Measurements from ENCODE around the gene BPIFB3. TPM values are rescaled to one million over a fixed set of nuclear protein-coding genes. Genes with fewer than 3 reads are reported as not detected.

The BPIFB3 gene, protein sequence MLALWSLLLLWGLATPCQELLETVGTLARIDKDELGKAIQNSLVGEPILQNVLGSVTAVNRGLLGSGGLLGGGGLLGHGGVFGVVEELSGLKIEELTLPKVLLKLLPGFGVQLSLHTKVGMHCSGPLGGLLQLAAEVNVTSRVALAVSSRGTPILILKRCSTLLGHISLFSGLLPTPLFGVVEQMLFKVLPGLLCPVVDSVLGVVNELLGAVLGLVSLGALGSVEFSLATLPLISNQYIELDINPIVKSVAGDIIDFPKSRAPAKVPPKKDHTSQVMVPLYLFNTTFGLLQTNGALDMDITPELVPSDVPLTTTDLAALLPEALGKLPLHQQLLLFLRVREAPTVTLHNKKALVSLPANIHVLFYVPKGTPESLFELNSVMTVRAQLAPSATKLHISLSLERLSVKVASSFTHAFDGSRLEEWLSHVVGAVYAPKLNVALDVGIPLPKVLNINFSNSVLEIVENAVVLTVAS
- not detected for total RNA-seq

DNA sequence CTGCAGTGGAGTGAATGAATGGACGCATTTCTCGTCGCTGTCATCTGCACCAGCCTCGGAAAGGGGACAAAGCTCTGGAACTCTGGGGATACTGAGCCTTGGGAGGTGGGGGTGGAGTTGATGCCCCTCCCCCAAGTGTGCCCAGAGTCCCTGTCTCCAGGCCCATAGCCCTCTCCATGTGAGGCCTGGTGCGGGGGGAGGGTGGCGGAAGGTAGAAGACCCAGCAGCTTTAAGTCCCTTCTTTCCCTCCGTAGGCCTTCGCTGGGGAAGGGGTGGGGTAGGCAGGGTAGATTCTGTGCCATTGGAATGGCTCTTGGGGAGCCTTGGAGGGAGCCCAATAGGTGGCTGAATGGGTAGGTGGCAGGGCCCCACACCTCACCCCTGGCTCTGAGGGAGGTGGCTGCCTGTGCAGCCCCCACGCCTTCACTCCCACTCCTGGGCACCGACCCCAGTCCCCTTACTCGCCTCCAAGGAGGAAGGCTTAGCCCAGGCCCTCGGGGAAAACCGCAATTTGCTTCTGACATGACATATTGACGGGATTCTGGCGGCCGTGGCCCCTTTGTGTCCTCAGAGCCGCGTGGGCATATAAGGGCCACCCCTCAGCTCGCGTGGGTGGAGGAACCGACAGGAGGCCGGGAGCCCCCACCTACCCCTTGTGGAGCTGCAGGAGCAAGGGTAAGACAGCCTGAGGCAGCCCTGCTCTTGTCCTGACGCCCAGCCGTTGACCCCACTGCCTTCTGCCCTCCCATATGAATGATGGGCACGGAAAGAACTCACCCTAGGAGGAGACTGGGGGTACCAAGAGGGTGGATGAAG lies at the start of gene BPIFB3:
BPIFB3 (plus strand) TSS at position 613 of the 816 bp plus-strand sequence. CDS start 1,533 bp downstream, outside the sequence.
- Histone ChIP-seq H3K9me3 (no peaks in the 10 kb centered on the region), H3K27ac (no peak within 1 kb of the TSS), H3K27me3 (no peaks in the 10 kb centered on the region), H3K4me3 (no peak within 1 kb of the TSS), H3K4me1 (no peaks in the 10 kb centered on the region), H3K36me3 (replicated peaks in 1 of 2; ENCODE audit: insufficient read depth in 1 of 2, low read depth in 2 of 2) (no peaks in the 10 kb centered on the region)
- no peak for TF ChIP-seq POLR2A (IDR thresholded peaks at IDR 0.05)
- TF ChIP-seq CTCF (IDR thresholded peaks at IDR 0.05), result no peak
- intact Hi-C loops (cut with DNase I), result no loop called here
- ATAC-seq, result no peak
- no peak for DNase-seq
- 67 to 79% methylated on average over 8 to 24 of the region's 25 CpGs for WGBS, 2 donors

DNA sequence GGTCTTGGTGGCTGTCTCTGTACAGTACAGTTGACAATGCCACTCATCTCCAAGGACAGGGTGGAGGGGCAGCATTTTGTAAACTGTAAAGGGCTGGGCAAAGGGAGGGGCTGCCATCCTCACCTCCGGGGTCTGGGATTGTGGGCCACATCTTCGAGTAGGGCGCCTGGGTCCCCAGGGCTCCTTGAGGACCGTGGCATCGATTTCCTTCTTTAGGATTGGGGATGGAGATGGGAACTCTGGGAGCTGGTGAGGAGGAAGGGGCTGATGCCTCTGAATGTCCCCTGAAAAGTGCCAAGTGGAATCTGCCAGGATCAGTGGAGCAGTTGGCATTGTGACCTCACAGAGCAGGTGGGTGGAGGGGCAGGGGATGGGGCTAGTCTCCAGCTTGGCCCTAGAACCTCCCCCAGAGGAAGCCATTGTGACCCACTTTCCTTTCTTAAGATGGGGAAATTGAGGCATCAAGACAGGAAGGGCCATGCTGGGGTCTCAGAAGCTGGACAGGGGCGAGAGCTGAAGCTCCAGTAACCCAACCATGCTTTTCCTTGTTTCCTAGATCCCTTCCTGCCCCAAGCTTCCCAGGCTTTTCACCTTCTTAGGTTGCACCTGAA lies 49.5 kb upstream of the BPIFB3 start, which contains the start of gene SUN5:
SUN5 (minus strand) TSS at position 293 of the 611 bp plus-strand sequence; CDS start at position 200, 93 bp downstream.
- Histone ChIP-seq H3K27ac (no peak within 1 kb of the TSS), H3K4me3 (no peak within 1 kb of the TSS), H3K27me3 (no peaks in the 10 kb centered on the region), H3K4me1 (no peaks in the 10 kb centered on the region), H3K9me3 (no peaks in the 10 kb centered on the region), H3K36me3 (replicated peaks in 1 of 2; ENCODE audit: insufficient read depth in 1 of 2, low read depth in 2 of 2) (no peaks in the 10 kb centered on the region)
- no peak for DNase-seq
- TF ChIP-seq POLR2A (IDR thresholded peaks at IDR 0.05), result no peak
- WGBS, 2 donors, result 51 to 61% methylated on average over 6 of the region's 6 CpGs
- intact Hi-C loops (cut with DNase I), result no loop called here
- ATAC-seq, result no peak

DNA sequence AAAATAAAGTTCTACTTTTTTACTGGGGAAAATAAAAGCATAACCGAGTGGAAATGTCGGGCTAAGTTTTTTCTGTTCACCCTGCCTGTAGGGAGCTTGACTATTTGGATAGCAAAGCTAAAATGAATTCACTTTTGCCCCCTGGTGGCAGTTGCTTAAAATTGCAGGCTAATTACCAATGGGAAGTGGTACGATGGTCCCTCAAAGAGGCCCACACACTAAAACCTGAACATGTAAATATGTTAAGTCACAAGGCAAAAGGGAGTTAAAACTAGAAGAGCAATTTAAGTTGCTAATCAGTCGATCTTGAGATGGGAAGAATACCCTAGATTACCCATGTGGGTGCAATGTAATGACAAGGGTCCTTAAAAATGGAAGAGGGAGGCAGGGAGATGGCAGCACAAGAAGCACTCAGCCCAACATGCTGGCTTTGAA lies 48.6 kb upstream of the BPIFB3 start:
- 49 to 56% methylated on average over 4 of the region's 4 CpGs for WGBS, 2 donors
- no peak overlapping the region for H3K4me3 ChIP-seq
- no peaks in the 10 kb centered on the region for H3K36me3 ChIP-seq (replicated peaks in 1 of 2; ENCODE audit: insufficient read depth in 1 of 2, low read depth in 2 of 2)
- no peaks in the 10 kb centered on the region for H3K4me1 ChIP-seq
- H3K27ac ChIP-seq, result no peak overlapping the region
- ATAC-seq (no peak), DNase-seq (no peak)
- intact Hi-C loops (cut with DNase I), result no loop called here
- H3K27me3 ChIP-seq, result no peaks in the 10 kb centered on the region
- TF ChIP-seq CTCF (IDR thresholded peaks at IDR 0.05) (peak in 1 of 7 experiments; percentile 15), POLR2A (IDR thresholded peaks at IDR 0.05) (no peak)
- H3K9me3 ChIP-seq, result no peaks in the 10 kb centered on the region

GRCh38 chr20:33005908-33006775 lies 47.6 kb upstream of the BPIFB3 start:
- intact Hi-C loops (cut with DNase I), result no loop called here
- H3K36me3 ChIP-seq (replicated peaks in 1 of 2; ENCODE audit: insufficient read depth in 1 of 2, low read depth in 2 of 2), result no peaks in the 10 kb centered on the region
- no peak overlapping the region for H3K4me3 ChIP-seq
- DNase-seq (no peak), ATAC-seq (no peak)
- no peaks in the 10 kb centered on the region for H3K27me3 ChIP-seq
- WGBS, 2 donors, result 64 to 66% methylated on average over 8 of the region's 8 CpGs
- H3K27ac ChIP-seq, result no peak overlapping the region
- H3K9me3 ChIP-seq, result no peaks in the 10 kb centered on the region
- TF ChIP-seq POLR2A (IDR thresholded peaks at IDR 0.05) (no peak), CTCF (IDR thresholded peaks at IDR 0.05) (no peak)
- no peaks in the 10 kb centered on the region for H3K4me1 ChIP-seq
